AG09309 (cell line): Measurements from ENCODE around the gene CRLF3.

ENCODE experiments used
- DNase-seq: peaks from one replicate; pipeline ENCODE4 v3.0.0-alpha.2; 2010; ENCODE audit warnings: low read depth
- H3K4me3 ChIP-seq: 2 replicates; pipeline ENCODE4 v1.5.1; 2011; ENCODE audit warnings: mild to moderate bottlenecking, low read depth, low read length, moderate library complexity; ENCODE audit not compliant: control insufficient read depth
- TF ChIP-seq, protein P1 (sequence below): IDR thresholded peaks from 2 replicates; pipeline ENCODE4 v1.5.1; 2011; ENCODE audit warnings: mild to moderate bottlenecking, low read depth, low read length, inconsistent platforms; ENCODE audit not compliant: insufficient read depth, control insufficient read depth; ENCODE audit errors: missing control alignments

Gene CRLF3, protein sequence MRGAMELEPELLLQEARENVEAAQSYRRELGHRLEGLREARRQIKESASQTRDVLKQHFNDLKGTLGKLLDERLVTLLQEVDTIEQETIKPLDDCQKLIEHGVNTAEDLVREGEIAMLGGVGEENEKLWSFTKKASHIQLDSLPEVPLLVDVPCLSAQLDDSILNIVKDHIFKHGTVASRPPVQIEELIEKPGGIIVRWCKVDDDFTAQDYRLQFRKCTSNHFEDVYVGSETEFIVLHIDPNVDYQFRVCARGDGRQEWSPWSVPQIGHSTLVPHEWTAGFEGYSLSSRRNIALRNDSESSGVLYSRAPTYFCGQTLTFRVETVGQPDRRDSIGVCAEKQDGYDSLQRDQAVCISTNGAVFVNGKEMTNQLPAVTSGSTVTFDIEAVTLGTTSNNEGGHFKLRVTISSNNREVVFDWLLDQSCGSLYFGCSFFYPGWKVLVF

DNA sequence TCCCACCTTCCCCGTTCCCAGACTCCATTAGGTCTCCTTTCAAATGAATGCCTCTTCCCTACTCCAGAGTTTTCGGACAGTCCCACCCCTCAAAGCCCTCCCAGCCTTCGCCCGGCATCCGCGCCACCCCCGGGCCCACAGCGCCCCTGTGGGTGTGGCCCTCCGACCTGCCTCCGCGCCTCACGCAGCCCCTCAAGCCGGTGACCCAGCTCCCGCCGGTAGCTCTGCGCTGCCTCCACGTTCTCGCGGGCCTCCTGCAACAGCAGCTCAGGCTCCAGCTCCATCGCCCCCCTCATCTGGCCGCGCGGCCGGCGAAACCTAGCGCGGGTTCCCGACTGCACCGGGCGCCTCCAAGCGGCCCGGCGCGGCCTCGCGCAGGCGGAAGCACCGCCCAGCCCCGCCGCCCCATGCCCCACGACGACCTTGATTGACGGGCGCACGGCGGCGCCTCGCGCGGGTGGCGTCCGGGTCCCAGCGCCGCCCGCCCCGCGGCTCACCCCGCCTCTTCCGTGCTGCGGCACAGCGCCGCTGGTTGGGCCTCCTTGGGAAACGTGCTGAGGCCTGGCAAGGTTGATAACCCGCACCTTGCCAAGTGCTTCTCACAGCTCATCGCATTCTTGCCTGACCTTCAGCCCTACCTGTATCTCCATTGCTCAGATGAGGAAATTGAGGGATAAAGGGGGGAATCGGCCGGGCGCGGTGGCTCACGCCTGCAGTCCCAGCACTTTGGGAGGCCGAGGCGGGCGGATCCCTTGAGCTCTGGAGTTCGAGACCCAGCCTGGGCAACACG lies at the start of gene CRLF3:
Gene CRLF3, minus strand, starts transcription at position 337 of the 790 bp plus-strand sequence. Its CDS starts 41 bp downstream, at position 296.
- H3K4me3 ChIP-seq: peak within 1 kb of the TSS; percentile 100
- TF ChIP-seq, protein P1, sequence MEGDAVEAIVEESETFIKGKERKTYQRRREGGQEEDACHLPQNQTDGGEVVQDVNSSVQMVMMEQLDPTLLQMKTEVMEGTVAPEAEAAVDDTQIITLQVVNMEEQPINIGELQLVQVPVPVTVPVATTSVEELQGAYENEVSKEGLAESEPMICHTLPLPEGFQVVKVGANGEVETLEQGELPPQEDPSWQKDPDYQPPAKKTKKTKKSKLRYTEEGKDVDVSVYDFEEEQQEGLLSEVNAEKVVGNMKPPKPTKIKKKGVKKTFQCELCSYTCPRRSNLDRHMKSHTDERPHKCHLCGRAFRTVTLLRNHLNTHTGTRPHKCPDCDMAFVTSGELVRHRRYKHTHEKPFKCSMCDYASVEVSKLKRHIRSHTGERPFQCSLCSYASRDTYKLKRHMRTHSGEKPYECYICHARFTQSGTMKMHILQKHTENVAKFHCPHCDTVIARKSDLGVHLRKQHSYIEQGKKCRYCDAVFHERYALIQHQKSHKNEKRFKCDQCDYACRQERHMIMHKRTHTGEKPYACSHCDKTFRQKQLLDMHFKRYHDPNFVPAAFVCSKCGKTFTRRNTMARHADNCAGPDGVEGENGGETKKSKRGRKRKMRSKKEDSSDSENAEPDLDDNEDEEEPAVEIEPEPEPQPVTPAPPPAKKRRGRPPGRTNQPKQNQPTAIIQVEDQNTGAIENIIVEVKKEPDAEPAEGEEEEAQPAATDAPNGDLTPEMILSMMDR: peak; percentile 10
- peak; percentile 40 for DNase-seq

DNA sequence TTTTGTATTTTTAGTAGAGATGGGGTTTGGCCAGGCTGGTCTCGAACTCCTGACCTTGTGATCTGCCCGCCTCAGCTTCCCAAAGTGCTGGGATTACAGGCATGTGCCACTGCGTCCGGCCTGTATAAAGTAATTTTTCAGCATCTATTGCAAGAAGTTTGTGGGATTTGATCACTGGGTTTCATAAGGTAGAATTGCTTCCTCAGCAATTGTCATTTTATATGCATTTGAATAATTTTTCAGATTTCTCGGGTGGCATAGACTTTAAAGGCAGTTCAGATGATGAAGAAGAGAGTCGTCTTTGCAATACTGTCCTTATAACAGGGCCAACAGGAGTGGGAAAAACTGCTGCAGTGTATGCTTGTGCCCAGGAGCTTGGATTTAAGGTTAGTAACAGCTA lies 44.5 kb upstream of the CRLF3 start:
- DNase-seq: no peak
- H3K4me3 ChIP-seq: no peak overlapping the region
- TF ChIP-seq, protein P1: no peak

DNA sequence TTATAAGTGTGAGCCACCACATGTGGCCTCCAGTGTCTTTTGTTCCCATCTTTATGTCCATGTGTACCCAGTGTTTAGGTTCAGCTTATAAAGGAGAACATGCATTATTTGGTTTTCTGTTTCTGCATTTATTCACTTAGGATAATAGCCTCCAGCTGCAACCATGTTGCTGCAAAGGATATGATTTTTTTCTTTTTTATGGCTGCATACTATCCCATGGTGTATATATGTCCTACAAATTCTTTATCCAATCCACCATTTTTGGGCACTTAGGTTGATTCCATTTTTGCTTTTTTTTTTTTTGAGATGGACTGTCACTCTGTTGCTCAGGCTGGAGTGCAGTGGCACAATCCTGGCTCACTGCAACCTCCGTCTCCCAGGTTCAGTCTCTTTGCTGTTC lies 40.1 kb upstream of the CRLF3 start:
- DNase-seq: no peak
- H3K4me3 ChIP-seq: no peak overlapping the region
- TF ChIP-seq, protein P1: no peak

GRCh38 chr17:30858556-30859250 lies 34.2 kb upstream of the CRLF3 start:
- TF ChIP-seq, protein P1: no peak
- DNase-seq: no peak
- H3K4me3 ChIP-seq: no peak overlapping the region

- DNase-seq: no peak
- TF ChIP-seq, protein P1: no peak
- H3K4me3 ChIP-seq: no peak overlapping the region
Measured at GRCh38 chr17:30854146-30854545, 29.7 kb upstream of the CRLF3 start.

- DNase-seq: no peak
- no peak overlapping the region for H3K4me3 ChIP-seq
- TF ChIP-seq, protein P1: no peak
Measured at GRCh38 chr17:30848021-30848420, 23.5 kb upstream of the CRLF3 start.
